ENCODE measurements around the gene UBE2O. TPM values are rescaled to one million over a fixed set of nuclear protein-coding genes. Genes with fewer than 3 reads are reported as not detected.
"Not testable (repeated sequence)": the region's sequence is repeated elsewhere in the genome, so short reads cannot be mapped to it uniquely, and the experiment has no call there.

Gene UBE2O
- total and polyA plus RNA-seq, 4 donors: 3.3 to 71.5 (median 9.2) TPM

GRCh38 chr17:76350463-76350862, 102.5 kb downstream of the UBE2O start:
- Histone ChIP-seq H3K4me3 (ENCODE audit: low read depth in 1 of 3, low read length in 3 of 3) (no peak overlapping the region), H3K9ac (ENCODE audit: low read depth in 1 of 2, low read length in 2 of 2) (no peak overlapping the region), H3K27me3 (ENCODE audit: control insufficient read depth in 4 of 4, insufficient read depth in 4 of 4, low read length in 3 of 4) (no peaks in the 10 kb centered on the region), H3K4me1 (ENCODE audit: control insufficient read depth in 4 of 4, insufficient read depth in 4 of 4, low read length in 3 of 4) (peaks cover 4 to 33% (median 28%) of the 10 kb centered on the region in 4 donors), H3K9me3 (ENCODE audit: control insufficient read depth in 4 of 4, low read length in 3 of 4) (no peaks in the 10 kb centered on the region), H3K27ac (ENCODE audit: low read depth in 1 of 2, low read length in 2 of 2) (peak overlapping the region in 1 of 2 donors; percentile 48), H3K36me3 (ENCODE audit: control insufficient read depth in 4 of 4, insufficient read depth in 3 of 4, low read depth in 1 of 4, low read length in 3 of 4) (peaks cover 4 to 7% (median 5%) of the 10 kb centered on the region in 4 donors)
- TF ChIP-seq RAD21 (IDR thresholded peaks at IDR 0.05) (no peak), YY1 (IDR thresholded peaks at IDR 0.05) (peak; percentile 73), RXRA (IDR thresholded peaks at IDR 0.05) (peak in 1 of 2 donors; percentile 8), HNF4A (conservative IDR thresholded peaks at IDR 0.05) (peak in 1 of 2 donors; percentile 33)
- 88% methylated on average over 5 of the region's 5 CpGs for WGBS
- no peak for DNase-seq (ENCODE audit: low spot score)

- H3K4me3 ChIP-seq (ENCODE audit: low read depth in 1 of 3, low read length in 3 of 3); H3K9ac ChIP-seq (ENCODE audit: low read depth in 1 of 2, low read length in 2 of 2); DNase-seq (ENCODE audit: low spot score); H3K27me3 ChIP-seq (ENCODE audit: control insufficient read depth in 4 of 4, insufficient read depth in 4 of 4, low read length in 3 of 4); H3K27ac ChIP-seq (ENCODE audit: low read depth in 1 of 2, low read length in 2 of 2); H3K9me3 ChIP-seq (ENCODE audit: control insufficient read depth in 4 of 4, low read length in 3 of 4): not testable (repeated sequence)
- Histone ChIP-seq H3K36me3 (ENCODE audit: control insufficient read depth in 4 of 4, insufficient read depth in 3 of 4, low read depth in 1 of 4, low read length in 3 of 4) (peaks cover 7 to 18% (median 12%) of the 10 kb centered on the region in 4 donors), H3K4me1 (ENCODE audit: control insufficient read depth in 4 of 4, insufficient read depth in 4 of 4, low read length in 3 of 4) (peaks cover 4 to 27% (median 23%) of the 10 kb centered on the region in 4 donors)
- 96% methylated on average over 11 of the region's 11 CpGs for WGBS
These were observed 106.0 kb downstream of the UBE2O start for GRCh38 chr17:76346936-76347335.

- DNase-seq (ENCODE audit: low spot score): no peak
- Histone ChIP-seq H3K27ac (ENCODE audit: low read depth in 1 of 2, low read length in 2 of 2) (peak overlapping the region in 1 of 2 donors; percentile 38), H3K36me3 (ENCODE audit: control insufficient read depth in 4 of 4, insufficient read depth in 3 of 4, low read depth in 1 of 4, low read length in 3 of 4) (peaks cover 10 to 19% (median 14%) of the 10 kb centered on the region in 4 donors), H3K9ac (ENCODE audit: low read depth in 1 of 2, low read length in 2 of 2) (peak overlapping the region in 1 of 2 donors; percentile 58), H3K27me3 (ENCODE audit: control insufficient read depth in 4 of 4, insufficient read depth in 4 of 4, low read length in 3 of 4) (no peaks in the 10 kb centered on the region), H3K4me3 (ENCODE audit: low read depth in 1 of 3, low read length in 3 of 3) (no peak overlapping the region), H3K4me1 (ENCODE audit: control insufficient read depth in 4 of 4, insufficient read depth in 4 of 4, low read length in 3 of 4) (peaks cover 0 to 18% (median 15%) of the 10 kb centered on the region in 4 donors), H3K9me3 (ENCODE audit: control insufficient read depth in 4 of 4, low read length in 3 of 4) (no peaks in the 10 kb centered on the region)
- 54% methylated on average over 14 of the region's 14 CpGs for WGBS
- TF ChIP-seq NR2F2 (IDR thresholded peaks at IDR 0.05) (no peak), GABPA (IDR thresholded peaks at IDR 0.05 in 1 of 2, conservative IDR thresholded peaks at IDR 0.05 in 1 of 2) (no peak), ZBTB33 (IDR thresholded peaks at IDR 0.05) (peak; percentile 33), FOXA1 (IDR thresholded peaks at IDR 0.05) (no peak), EGR1 (IDR thresholded peaks at IDR 0.05; ENCODE audit: low read depth in 2 of 2) (no peak), HNF4A (conservative IDR thresholded peaks at IDR 0.05) (peak; percentile 60 to 77), ATF3 (IDR thresholded peaks at IDR 0.05) (peak; percentile 60), YY1 (IDR thresholded peaks at IDR 0.05) (peak; percentile 68), TAF1 (conservative IDR thresholded peaks at IDR 0.05) (no peak), SP1 (IDR thresholded peaks at IDR 0.05) (peak; percentile 46), CTCF (IDR thresholded peaks at IDR 0.05; ENCODE audit: low read depth, low read length, missing input control) (no peak), RXRA (IDR thresholded peaks at IDR 0.05) (peak; percentile 46 to 72)
These were observed 107.5 kb downstream of the UBE2O start for GRCh38 chr17:76345377-76345974.

Data from liver (tissue), 9 donors.